ENCODE data around the gene QSOX2.

The QSOX2 gene

DNA sequence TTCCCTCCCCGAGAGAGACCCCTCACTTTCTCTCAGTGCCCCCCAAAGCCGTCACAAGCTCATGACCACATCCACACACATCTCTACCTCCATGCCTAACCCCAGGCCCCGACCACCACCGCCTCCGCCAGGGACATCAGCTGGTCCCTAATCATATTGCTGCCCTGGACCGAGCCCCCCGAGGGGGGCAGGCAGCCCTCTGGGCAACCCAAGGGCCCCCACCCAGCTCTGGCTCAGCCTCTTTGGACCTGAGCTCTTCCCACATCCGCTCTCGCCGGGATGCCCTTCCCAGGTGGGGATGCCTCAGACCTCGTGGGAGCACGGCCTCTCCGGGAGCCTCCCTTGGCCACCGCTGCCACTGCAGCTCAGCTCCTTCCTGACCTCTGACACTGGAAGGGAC is 59.2 kb downstream of the QSOX2 start:
- DNase-seq: no peak

DNA sequence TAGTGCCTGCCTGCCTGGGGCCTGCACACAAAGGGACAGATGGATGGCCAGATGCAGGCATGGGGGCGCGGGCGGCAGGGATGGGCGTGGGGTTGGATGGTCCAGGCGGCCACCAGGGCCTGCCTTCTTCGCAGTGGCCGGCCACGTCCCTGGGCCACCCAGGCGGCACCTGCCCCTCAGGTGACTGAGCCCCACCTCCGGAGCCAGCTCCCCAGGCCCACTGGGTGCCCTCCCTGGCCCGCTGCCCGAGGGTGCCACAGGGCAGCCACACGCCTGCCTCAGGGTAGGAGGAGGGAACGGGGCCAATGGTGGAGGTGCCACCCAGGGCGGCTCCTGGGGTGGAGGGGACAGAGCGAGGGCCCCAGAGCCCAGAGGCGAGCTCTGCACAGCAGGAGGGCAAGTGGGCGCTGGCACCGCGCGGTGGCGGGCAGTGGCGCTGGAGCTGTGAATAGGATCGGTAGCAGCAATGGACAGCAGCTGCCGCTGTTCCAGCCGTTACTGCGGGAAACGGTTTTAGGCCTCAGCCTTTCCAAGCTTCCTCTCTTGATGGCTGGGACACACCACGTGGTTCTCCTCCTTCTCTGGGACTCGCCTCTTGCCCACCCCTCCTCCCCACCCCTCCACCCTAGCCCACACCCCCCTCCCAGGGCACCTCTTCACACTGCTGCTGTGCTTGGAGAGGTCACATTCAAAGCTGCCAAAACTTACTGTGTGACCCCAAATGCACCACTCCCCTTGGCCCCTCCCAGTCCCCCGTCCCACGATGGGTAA is 59.8 kb downstream of the QSOX2 start:
- DNase-seq: no peak

GRCh38 chr9:136185066-136185465 is 60.5 kb downstream of the QSOX2 start:
- DNase-seq: no peak

DNA sequence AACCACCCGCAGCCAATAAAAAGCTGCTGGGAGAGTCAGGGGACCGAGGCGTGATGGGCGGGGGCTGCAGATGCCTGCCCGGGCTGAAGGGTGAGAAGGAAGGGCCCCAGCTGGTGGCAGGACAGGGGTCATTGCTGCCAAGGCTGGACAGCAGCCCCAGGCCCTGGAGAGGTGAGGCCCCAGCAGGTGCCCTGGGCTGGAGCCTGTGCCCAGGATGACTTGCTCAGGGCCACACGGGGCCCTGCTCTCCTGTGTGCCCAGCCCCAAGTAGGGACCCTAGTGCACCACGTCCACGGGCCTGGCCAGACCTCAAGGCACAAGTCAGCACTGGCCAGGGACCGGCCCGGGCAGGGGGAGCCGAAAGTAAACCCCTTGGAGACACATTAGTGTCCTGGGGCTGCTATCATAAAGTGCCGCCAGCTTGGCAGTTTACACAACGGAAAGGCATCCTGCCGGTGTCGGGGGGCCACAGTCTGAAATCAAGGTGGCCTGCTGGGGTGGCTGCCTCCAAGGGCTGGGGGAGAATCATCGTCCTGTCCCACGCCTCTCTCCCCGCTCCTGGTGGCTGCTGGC is 62.7 kb downstream of the QSOX2 start:
- no peak for DNase-seq

DNA sequence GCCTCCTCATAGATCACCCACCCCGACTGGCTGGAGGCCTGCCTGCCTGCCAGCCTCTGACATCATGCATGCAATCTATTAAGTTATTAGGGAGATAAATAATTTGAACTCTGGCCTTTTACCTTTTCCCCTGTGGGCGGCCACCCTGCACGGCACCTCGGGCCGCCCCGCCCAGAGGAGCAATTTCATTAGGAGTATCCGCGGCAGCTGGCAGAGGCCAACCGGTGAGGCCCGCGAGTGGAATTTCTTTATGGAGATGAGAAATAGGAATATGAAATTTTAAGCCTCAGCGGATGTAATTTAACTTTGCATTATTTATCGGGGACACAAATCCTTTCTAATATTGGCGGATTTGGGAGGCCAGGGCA is 63.2 kb downstream of the QSOX2 start:
- DNase-seq: no peak

- no peak for DNase-seq
These were observed 63.7 kb downstream of the QSOX2 start for GRCh38 chr9:136181784-136182419.

- DNase-seq: no peak
These were observed 65.0 kb downstream of the QSOX2 start for GRCh38 chr9:136180586-136180985.

DNA sequence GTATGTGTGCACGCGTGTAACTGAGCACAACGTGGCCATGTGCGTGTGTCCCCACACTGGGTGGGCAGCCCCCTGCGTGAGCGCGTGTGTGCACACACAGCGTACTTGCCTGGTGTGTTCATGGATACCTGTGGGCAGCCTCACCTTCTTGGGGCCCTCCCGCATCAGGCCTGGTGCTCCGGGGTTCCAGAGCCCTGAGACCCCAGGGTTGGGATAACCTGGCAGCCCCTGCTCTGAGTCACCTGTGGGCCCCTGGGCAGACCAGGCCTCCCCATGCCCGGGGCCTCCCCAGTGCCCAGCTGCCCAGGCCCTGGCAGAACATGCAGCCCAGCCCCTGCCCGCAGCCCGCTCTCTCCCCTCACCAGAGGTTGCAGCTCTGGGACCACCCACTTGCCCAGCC is 65.9 kb downstream of the QSOX2 start:
- DNase-seq: no peak

DNA sequence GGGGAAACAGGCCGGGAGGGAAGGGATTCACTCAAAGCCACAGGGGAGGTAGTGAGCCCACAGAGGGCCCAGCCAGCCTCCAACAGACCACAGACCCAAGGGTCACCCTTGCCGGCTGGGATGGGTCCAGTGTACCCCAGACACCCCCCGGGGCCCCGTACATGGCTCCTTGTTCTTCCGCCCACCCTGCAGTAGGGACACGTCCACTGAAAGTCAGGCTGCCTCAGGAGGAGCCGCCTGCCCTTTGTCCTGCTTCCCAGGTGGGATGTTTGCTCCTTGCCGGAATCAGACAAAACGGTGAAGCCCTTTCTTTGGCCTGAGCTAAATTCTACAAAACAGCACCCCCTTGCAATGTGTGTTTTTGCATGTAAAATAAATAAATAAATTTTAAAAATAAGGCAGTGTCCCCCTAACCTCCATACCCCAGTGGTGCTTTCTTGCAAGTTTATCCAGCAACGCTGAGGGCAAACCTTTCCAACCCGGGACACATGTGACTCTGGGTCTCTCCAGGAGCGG is 66.5 kb downstream of the QSOX2 start:
- no peak for DNase-seq

GRCh38 chr9:136178773-136179075 is 66.9 kb downstream of the QSOX2 start:
- no peak for DNase-seq

DNA sequence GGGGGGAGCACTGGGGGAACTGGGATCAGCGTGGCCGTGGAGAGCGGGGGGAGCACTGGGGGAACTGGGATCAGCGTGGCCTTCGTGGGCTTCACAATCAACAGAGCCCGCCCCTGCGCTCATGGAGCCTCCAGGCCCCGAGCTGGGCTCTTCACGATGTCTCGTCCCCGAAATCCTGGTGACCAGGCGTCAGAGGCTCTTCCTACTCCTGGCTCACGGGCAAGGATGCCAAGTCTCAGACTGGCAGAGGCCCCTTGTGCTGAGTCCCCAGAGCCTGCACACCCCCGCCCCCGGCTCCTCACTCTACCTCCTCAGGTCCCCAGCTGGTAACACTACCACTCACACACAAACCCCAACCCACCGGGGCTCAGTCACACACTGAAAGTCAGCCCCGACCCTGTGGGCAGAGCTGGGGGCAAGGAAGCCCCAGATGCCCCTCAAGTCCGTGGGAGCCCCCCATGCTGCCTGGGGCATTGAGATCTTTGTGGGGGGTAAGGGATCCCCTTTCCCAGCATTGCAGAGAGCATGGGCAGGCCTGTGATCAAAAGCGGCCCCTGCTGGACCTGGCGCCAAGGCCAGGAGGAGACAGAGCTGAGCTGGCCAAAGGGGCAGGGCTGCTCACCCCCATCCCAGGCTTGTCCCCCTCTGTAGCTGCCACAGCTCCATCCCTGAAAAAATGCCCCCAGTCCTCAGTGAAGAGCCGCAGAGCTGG is 67.4 kb downstream of the QSOX2 start:
- no peak for DNase-seq

DNA sequence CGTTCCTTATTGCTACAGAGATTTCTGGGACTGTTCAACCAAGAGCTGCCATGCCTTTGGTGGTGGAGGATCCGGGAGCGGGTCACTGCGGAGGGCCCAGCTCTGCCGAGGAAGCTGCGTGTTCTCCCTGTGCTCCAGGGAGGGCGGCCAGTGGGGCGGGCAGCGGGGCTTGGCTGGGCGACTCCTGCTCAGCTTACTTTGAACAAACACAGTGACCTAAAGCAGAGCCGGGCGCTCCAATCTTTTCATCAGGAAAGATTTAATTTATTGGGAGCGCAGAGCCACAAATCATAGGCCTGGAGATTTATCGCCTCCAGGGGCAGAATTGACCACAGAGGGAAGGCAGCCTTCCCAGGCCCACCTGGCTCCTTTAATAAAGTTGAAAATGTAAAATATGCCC is 68.4 kb downstream of the QSOX2 start:
- no peak for DNase-seq

DNA sequence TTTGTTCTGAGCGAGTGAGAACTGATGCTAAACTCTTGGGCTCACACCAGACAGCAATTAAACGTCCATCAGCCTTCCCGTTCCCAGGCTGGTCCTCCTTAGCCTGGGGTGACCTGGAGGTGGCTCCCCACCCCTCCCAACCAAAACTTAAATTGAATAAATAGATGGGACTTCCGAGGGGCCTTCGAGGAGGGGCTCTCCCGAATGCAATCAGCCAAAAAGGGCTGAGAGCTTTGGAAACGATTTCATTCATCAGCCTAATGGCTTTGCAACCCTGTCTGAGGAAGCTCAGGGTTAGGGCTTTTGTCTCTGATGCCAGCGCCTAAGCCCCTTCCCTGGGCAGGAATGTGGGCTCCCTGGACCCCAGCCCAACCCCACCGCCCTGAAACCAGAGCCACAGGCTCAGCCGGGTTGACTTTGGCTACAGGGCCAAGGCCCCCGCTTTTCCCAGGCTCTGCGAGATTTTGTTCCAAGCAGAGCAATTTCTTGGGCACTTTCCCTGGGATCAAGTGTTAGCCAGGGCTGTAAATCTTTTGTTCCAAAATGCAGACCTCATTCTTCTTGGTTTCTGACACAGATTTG is 69.9 kb downstream of the QSOX2 start:
- no peak for DNase-seq

- DNase-seq: no peak
These were observed 70.6 kb downstream of the QSOX2 start for GRCh38 chr9:136174779-136175615.

DNA sequence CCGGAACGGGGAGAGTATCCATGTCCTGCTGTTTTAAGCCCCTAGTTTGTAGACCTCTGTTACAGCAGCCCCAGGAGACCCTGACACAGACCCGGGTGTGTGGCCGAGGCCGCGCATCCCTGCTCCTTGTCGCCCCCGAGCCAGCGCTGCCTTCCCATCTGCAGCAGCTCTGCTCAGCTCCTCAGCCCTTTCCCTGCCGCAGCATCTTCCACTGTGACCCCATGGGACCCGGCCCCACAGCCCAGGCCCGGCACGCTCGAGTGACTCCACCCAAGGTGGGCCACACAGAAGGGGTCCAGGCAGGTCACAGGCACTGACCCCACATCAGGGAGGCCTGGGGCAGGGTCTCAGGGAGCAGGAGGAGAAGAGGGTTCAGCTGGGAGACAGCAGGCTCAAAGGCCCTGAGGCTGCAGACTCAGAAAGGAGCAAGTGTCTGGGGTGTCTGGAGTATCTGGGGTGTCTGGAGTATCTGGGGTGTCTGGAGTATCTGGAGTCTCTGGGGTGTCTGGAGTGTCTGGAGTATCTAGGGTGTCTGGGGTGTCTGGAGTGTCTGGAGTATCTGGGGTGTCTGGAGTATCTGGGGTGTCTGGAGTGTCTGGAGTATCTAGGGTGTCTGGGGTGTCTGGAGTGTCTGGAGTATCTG is 71.8 kb downstream of the QSOX2 start:
- no peak for DNase-seq

GRCh38 chr9:136172412-136173079 is 73.1 kb downstream of the QSOX2 start:
- DNase-seq: no peak

DNA sequence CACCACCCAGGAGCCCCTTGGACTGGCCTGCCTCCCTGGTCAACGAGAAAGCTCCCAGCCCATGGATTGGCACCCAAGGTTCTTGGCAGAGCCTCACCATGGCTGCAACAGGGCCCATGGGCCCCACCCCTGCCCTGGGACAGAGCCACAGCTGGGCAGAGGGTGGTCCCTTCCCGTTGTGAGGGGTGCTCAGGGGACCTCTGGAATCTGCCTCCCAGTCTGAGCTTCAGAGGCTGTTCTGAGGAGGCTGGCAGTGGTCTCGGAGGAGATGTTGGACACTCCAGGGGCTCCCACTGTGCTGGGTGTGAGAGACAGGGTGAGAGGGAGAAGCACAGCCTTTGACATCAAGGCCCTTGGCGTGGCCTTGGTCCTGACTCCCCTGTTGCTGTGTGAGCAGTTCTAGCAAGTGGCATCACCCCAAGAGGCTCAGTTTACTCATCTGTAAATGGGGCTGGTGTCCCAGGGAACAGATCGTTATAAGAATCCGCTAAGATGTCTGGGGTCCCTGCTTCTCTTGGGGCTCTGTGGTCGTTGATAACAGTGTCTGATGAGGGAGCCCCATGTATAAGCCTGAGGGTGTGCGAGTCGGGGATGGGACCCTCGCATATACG is 73.7 kb downstream of the QSOX2 start:
- no peak for DNase-seq

GRCh38 chr9:136171009-136171800 is 74.4 kb downstream of the QSOX2 start:
- no peak for DNase-seq

GRCh38 chr9:136170006-136170901 is 75.4 kb downstream of the QSOX2 start:
- no peak for DNase-seq
